CD4-positive, alpha-beta T cell treated with Interleukin-21 for 1 hour (primary cell): ENCODE measurements around the gene NCOA5.

Experiments
- DNase-seq: peaks from one replicate; pipeline ENCODE4 v3.0.0-alpha.2; 2020

NCOA5 gene

GRCh38 chr20:46058599-46059281 is 31.0 kb downstream of the NCOA5 start:
- DNase-seq, result no peak

- DNase-seq, result peak; percentile 11
These were observed 31.7 kb downstream of the NCOA5 start for GRCh38 chr20:46057856-46058598.

- peak; percentile 5 for DNase-seq
These were observed 32.5 kb downstream of the NCOA5 start for GRCh38 chr20:46056970-46057855.

- DNase-seq, result no peak
These were observed 33.5 kb downstream of the NCOA5 start for GRCh38 chr20:46056027-46056833.

- DNase-seq, result no peak
These were observed 34.5 kb downstream of the NCOA5 start for GRCh38 chr20:46055269-46055668.

- no peak for DNase-seq
These were observed 35.2 kb downstream of the NCOA5 start for GRCh38 chr20:46054606-46055005.

- DNase-seq, result no peak
These were observed 36.3 kb downstream of the NCOA5 start for GRCh38 chr20:46053416-46053815.

- DNase-seq, result no peak
These were observed 38.0 kb downstream of the NCOA5 start for GRCh38 chr20:46051556-46052308.

GRCh38 chr20:46050885-46051284 is 38.9 kb downstream of the NCOA5 start:
- DNase-seq, result no peak

GRCh38 chr20:46050444-46050843 is 39.3 kb downstream of the NCOA5 start:
- no peak for DNase-seq

- no peak for DNase-seq
These were observed 39.9 kb downstream of the NCOA5 start for GRCh38 chr20:46049815-46050214.

- DNase-seq, result no peak
These were observed 40.6 kb downstream of the NCOA5 start for GRCh38 chr20:46049190-46049589.

- no peak for DNase-seq
These were observed 41.9 kb downstream of the NCOA5 start for GRCh38 chr20:46047821-46048220.

- no peak for DNase-seq
These were observed 43.0 kb downstream of the NCOA5 start for GRCh38 chr20:46046588-46047310.

- no peak for DNase-seq
These were observed 44.9 kb downstream of the NCOA5 start for GRCh38 chr20:46044896-46045295.

GRCh38 chr20:46043556-46043955 is 46.2 kb downstream of the NCOA5 start:
- no peak for DNase-seq

- no peak for DNase-seq
These were observed 48.7 kb downstream of the NCOA5 start for GRCh38 chr20:46040902-46041535.

- DNase-seq, result no peak
These were observed 52.7 kb downstream of the NCOA5 start for GRCh38 chr20:46037036-46037435.

GRCh38 chr20:46036370-46036769 is 53.4 kb downstream of the NCOA5 start:
- no peak for DNase-seq

GRCh38 chr20:46035713-46036112 is 54.0 kb downstream of the NCOA5 start:
- DNase-seq, result no peak

- DNase-seq, result no peak
These were observed 54.5 kb downstream of the NCOA5 start for GRCh38 chr20:46035253-46035652.
